Upper lobe of right lung (tissue), 1 donor: ENCODE results near the gene TNFSF11. TPM values are rescaled to one million over a fixed set of nuclear protein-coding genes. Genes with fewer than 3 reads are reported as not detected.

Experiments
- ATAC-seq: fragments of 200-7000 bp; cut with Tn5 transposase; one replicate; pipeline ENCODE4 v1.9.1; 2020; ENCODE audit warnings: mild to moderate bottlenecking, moderate library complexity
- DNase-seq: peaks from one replicate; pipeline ENCODE4 v3.0.0-alpha.2; 2020
- H3K27ac ChIP-seq: fragments of 200-600 bp; one replicate; pipeline ENCODE4 v1.8.0; 2022
- H3K27me3 ChIP-seq: fragments of 200-600 bp; one replicate; pipeline ENCODE4 v1.8.0; 2022; ENCODE audit warnings: mild to moderate bottlenecking
- H3K36me3 ChIP-seq: fragments of 200-600 bp; one replicate; pipeline ENCODE4 v1.8.0; 2022
- H3K4me1 ChIP-seq: fragments of 200-600 bp; one replicate; pipeline ENCODE4 v1.8.0; 2022
- H3K4me3 ChIP-seq: fragments of 200-600 bp; one replicate; pipeline ENCODE4 v1.8.0; 2022; ENCODE audit warnings: mild to moderate bottlenecking
- H3K9me3 ChIP-seq: fragments of 200-600 bp; one replicate; pipeline ENCODE4 v1.8.0; 2022
- intact Hi-C: fragments of 100-400 bp; cut with DNase I; formaldehyde crosslinking; loops from one replicate; pipeline ENCODE4 v1.11.0; 2022
- total RNA-seq: library from RNA; stranded (reverse); fragmentation: NEBNext Ultra II Directional; extraction: Animal tissue kit (Norgen Biotek cat#: 25700); gene quantifications from one replicate; pipeline ENCODE4 v1.2.1, GENCODE V29; 2021
- TF ChIP-seq, protein P1 (sequence below): fragments of 200-600 bp; IDR thresholded peaks from one replicate; pipeline ENCODE4 v1.8.0; 2022; ENCODE audit warnings: antibody characterized with exemption
- donor health status: DM: no; HTN: yes; CAD: no; lungs with severe emphysema.

TNFSF11 gene
- total RNA-seq, 1 donor from 2014 or later, result not detected

DNA sequence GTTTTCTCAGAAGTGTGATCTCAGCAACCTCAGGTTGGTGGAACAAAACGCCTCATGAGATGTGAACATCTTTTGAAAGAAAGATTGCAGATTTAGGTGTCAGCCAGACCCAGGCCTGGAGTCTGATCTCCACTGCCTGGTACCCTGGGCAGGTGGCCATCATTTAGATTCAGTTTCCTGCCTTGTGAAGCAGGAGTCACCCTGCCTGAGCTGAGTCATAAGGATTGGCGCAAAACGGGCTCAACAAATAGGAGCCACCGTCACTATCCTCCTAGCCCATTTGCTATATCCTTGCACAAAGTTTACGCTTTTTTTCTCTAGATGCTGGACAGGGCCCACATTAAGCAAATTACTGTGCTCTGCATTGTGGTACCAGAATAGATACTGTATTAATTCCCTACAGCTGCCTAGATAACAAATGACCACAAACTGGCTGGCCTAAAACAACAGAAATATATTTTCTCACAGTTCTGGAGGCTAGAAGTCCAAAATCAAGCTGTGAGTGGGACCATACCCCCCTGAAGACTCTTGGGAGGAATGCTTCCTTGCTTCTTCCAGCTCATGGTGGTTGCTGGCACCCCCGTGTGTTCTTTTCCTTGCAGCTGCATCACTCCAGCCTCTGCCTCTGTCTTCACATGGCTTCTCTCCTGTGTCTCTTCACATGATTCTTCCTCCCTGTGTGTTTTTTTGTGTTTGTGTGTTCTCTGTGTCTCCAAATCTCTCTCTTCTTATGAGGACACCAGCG lies 38.2 kb downstream of the TNFSF11 start:
- H3K27me3 ChIP-seq, result no peaks in the 10 kb centered on the region
- intact Hi-C loops, result no loop called here
- H3K36me3 ChIP-seq, result no peaks in the 10 kb centered on the region
- H3K9me3 ChIP-seq, result no peaks in the 10 kb centered on the region
- H3K27ac ChIP-seq, result no peak overlapping the region
- no peak overlapping the region for H3K4me3 ChIP-seq
- TF ChIP-seq, protein P1, sequence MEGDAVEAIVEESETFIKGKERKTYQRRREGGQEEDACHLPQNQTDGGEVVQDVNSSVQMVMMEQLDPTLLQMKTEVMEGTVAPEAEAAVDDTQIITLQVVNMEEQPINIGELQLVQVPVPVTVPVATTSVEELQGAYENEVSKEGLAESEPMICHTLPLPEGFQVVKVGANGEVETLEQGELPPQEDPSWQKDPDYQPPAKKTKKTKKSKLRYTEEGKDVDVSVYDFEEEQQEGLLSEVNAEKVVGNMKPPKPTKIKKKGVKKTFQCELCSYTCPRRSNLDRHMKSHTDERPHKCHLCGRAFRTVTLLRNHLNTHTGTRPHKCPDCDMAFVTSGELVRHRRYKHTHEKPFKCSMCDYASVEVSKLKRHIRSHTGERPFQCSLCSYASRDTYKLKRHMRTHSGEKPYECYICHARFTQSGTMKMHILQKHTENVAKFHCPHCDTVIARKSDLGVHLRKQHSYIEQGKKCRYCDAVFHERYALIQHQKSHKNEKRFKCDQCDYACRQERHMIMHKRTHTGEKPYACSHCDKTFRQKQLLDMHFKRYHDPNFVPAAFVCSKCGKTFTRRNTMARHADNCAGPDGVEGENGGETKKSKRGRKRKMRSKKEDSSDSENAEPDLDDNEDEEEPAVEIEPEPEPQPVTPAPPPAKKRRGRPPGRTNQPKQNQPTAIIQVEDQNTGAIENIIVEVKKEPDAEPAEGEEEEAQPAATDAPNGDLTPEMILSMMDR, result no peak
- no peaks in the 10 kb centered on the region for H3K4me1 ChIP-seq
- DNase-seq (no peak), ATAC-seq (no peak)

DNA sequence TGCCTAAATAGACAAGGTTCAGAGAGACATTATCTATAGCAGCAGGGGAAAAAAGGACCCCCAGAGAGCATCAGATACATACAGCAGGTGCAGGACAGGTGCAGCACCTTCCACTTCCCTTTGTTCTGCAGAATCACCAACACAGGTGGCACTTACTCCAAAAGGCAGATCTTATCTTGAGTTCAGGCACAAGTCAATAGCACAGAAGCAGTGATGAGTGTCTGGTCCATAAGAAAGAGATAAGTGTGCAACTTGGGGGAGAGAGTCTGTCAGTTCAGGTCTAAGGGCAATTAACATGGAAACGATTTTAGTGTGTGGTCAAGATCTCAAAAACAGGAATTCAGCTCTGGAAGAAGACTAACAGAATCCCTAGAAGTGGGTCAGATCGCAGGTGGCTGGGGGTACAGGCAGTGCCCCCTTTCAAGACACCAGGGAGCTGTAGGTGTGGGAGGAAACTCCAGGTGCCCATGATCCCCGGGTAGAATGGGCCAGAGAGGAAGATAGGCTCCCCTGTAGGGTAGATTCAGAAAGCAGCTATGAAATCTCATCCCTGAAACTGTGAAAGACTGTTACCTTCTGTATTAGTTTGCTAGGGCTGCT lies 40.6 kb downstream of the TNFSF11 start:
- intact Hi-C loops, result no loop called here
- no peak overlapping the region for H3K27ac ChIP-seq
- TF ChIP-seq, protein P1, result no peak
- no peak overlapping the region for H3K4me3 ChIP-seq
- H3K9me3 ChIP-seq, result no peaks in the 10 kb centered on the region
- DNase-seq, result no peak
- H3K27me3 ChIP-seq, result no peaks in the 10 kb centered on the region
- ATAC-seq, result no peak
- H3K4me1 ChIP-seq, result no peaks in the 10 kb centered on the region
- H3K36me3 ChIP-seq, result no peaks in the 10 kb centered on the region

DNA sequence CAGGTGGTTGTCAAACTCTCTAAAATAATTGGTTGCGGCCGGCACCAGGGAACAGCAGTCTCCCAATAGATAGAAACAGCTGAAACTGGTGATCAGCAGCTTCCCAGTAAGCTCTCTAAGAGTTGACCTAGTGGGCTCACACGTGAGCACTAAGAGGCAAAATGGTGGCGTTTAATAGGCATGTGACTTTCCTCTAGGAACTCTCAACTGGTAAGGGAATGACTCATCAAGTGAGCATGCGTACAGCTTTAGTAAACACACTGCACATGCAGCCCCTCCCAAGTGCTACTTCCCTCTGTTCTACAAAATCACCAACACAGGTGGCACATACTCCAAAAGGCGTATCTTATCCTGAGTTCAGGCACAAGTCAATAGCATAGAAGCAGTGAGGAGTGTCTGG lies 41.7 kb downstream of the TNFSF11 start:
- H3K27me3 ChIP-seq, result no peaks in the 10 kb centered on the region
- TF ChIP-seq, protein P1, result no peak
- H3K36me3 ChIP-seq, result no peaks in the 10 kb centered on the region
- intact Hi-C loops, result no loop called here
- no peak overlapping the region for H3K27ac ChIP-seq
- no peak overlapping the region for H3K4me3 ChIP-seq
- DNase-seq (no peak), ATAC-seq (no peak)
- H3K4me1 ChIP-seq, result no peaks in the 10 kb centered on the region
- no peaks in the 10 kb centered on the region for H3K9me3 ChIP-seq

DNA sequence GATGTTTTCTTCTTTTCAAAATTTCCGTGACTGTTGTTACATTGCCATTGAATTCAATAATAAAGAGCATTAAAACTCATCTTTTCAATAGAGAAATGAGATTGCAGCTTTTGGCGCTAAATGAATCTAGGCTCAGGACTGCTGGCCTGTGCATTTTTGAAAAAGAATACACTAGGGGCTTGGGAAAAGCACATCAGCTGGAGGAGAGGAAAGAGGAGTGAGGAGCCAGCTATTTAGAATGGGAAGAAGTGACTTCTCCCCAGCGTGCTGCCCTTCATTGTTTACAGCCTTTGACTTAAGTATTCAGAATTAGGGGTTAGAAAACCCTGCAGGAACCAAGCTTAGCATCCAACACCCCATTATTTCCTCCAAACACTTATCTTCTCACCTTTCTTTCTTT lies 43.3 kb downstream of the TNFSF11 start:
- intact Hi-C loops, result no loop called here
- DNase-seq, result no peak
- no peaks in the 10 kb centered on the region for H3K27me3 ChIP-seq
- H3K36me3 ChIP-seq, result no peaks in the 10 kb centered on the region
- no peak overlapping the region for H3K4me3 ChIP-seq
- TF ChIP-seq, protein P1, result no peak
- H3K27ac ChIP-seq, result no peak overlapping the region
- H3K4me1 ChIP-seq, result no peaks in the 10 kb centered on the region
- H3K9me3 ChIP-seq, result no peaks in the 10 kb centered on the region
- ATAC-seq, result no peak

DNA sequence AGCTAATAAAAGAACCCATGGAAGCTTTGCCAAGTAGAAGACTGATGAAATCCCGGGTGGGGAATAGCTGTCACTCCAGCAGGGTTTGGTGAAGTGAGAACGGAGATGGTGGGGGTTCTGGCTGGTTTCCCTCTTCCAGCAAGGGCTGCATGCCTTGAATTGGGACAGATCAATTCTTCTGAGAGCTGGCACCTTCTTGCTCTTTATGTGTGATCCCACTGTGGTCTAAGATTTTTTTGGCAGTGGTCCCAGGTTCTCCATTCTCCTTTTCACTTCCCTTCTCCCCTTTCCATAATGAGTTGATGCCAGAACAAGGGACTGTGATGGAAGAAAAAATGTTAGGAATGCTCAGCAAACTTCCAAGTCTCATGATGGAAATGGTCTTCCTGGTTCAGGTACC lies 50.0 kb downstream of the TNFSF11 start:
- TF ChIP-seq, protein P1, result no peak
- Histone ChIP-seq H3K36me3 (no peaks in the 10 kb centered on the region), H3K4me1 (no peaks in the 10 kb centered on the region), H3K27ac (no peak overlapping the region), H3K4me3 (no peak overlapping the region), H3K27me3 (no peaks in the 10 kb centered on the region), H3K9me3 (no peaks in the 10 kb centered on the region)
- intact Hi-C loops, result no loop called here
- no peak for DNase-seq
- no peak for ATAC-seq
